Liver (tissue), 9 donors: ENCODE measurements around the gene DISC1. TPM values are rescaled to one million over a fixed set of nuclear protein-coding genes. Genes with fewer than 3 reads are reported as not detected.

Source experiments
- DNase-seq: peaks from one replicate; pipeline ENCODE4 v3.0.0-alpha.2; 2017; ENCODE audit warnings: low spot score
- H3K27ac ChIP-seq, 2 donors: one replicate each; pipeline ENCODE4 v1.7.0; 2013; ENCODE audit warnings: inconsistent platforms in 2 of 2, low read length in 2 of 2, control low read depth in 1 of 2, low read depth in 1 of 2, mild to moderate bottlenecking in 1 of 2
- H3K27me3 ChIP-seq, 4 donors: one replicate each; pipeline versions ENCODE4 v1.6.1 to v1.7.0; 2013; ENCODE audit warnings: low read length in 3 of 4, inconsistent platforms in 1 of 4, mild to moderate bottlenecking in 1 of 4, moderate library complexity in 1 of 4; ENCODE audit not compliant: control insufficient read depth in 4 of 4, insufficient read depth in 4 of 4
- H3K36me3 ChIP-seq, 4 donors: one replicate each; pipeline versions ENCODE4 v1.6.1 to v1.7.0; 2013; ENCODE audit warnings: low read length in 3 of 4, mild to moderate bottlenecking in 3 of 4, low read depth in 1 of 4, moderate library complexity in 1 of 4; ENCODE audit not compliant: control insufficient read depth in 4 of 4, insufficient read depth in 3 of 4
- H3K4me1 ChIP-seq, 4 donors: one replicate each; pipeline versions ENCODE4 v1.6.1 to v1.7.0; 2013; ENCODE audit warnings: low read length in 3 of 4, mild to moderate bottlenecking in 3 of 4, moderate library complexity in 1 of 4; ENCODE audit not compliant: control insufficient read depth in 4 of 4, insufficient read depth in 4 of 4
- H3K4me3 ChIP-seq, 3 donors: one replicate each; pipeline versions ENCODE4 v1.6.1 to v1.7.0; 2013; ENCODE audit warnings: low read length in 3 of 3, control low read depth in 1 of 3, low read depth in 1 of 3, mild to moderate bottlenecking in 1 of 3
- H3K9ac ChIP-seq, 2 donors: one replicate each; pipeline ENCODE4 v1.7.0; 2013; ENCODE audit warnings: low read length in 2 of 2, mild to moderate bottlenecking in 2 of 2, moderate library complexity in 2 of 2, control low read depth in 1 of 2, low read depth in 1 of 2
- H3K9me3 ChIP-seq, 4 donors: one replicate each; pipeline versions ENCODE4 v1.6.1 to v1.7.0; 2013; ENCODE audit warnings: low read length in 3 of 4; ENCODE audit not compliant: control insufficient read depth in 4 of 4
- ATF3 ChIP-seq: IDR thresholded peaks from 2 replicates; pipeline ENCODE4 v1.6.1; 2016; ENCODE audit warnings: antibody characterized with exemption
- CTCF ChIP-seq: fragments of 150-350 bp; IDR thresholded peaks from 2 replicates; pipeline ENCODE4 v1.5.1; 2017; ENCODE audit warnings: improper control_type of control experiment, low read depth, low read length; ENCODE audit not compliant: missing input control
- EGR1 ChIP-seq, 2 donors: IDR thresholded peaks; 2 replicates each; pipeline ENCODE4 v1.6.1; 2016 to 2018; ENCODE audit warnings: antibody characterized with exemption in 2 of 2, low read depth in 2 of 2
- FOXA1 ChIP-seq: IDR thresholded peaks from 2 replicates; pipeline ENCODE4 v1.6.1; 2016; ENCODE audit warnings: antibody characterized with exemption
- FOXA2 ChIP-seq: IDR thresholded peaks from 2 replicates; pipeline ENCODE4 v1.6.1; 2016; ENCODE audit warnings: antibody characterized with exemption
- GABPA ChIP-seq, 2 donors: IDR thresholded peaks in 1 of 2; conservative IDR thresholded peaks in 1 of 2; 2 replicates each; pipeline ENCODE4 v1.6.1; 2016; ENCODE audit warnings: antibody characterized with exemption in 2 of 2, mild to moderate bottlenecking in 1 of 2, moderate library complexity in 1 of 2
- HNF4A ChIP-seq, 2 donors: conservative IDR thresholded peaks; 2 replicates each; pipeline ENCODE4 v1.6.1; 2016; ENCODE audit warnings: antibody characterized with exemption in 2 of 2, mild to moderate bottlenecking in 2 of 2
- HNF4G ChIP-seq: IDR thresholded peaks from 2 replicates; pipeline ENCODE4 v1.6.1; 2016; ENCODE audit warnings: antibody characterized with exemption
- NR2F2 ChIP-seq: IDR thresholded peaks from 2 replicates; pipeline ENCODE4 v1.6.1; 2016; ENCODE audit warnings: antibody characterized with exemption
- RAD21 ChIP-seq, 2 donors: IDR thresholded peaks; 2 replicates each; pipeline ENCODE4 v1.6.1; 2016; ENCODE audit warnings: antibody characterized with exemption in 2 of 2, mild to moderate bottlenecking in 2 of 2
- RXRA ChIP-seq, 2 donors: IDR thresholded peaks; 2 replicates each; pipeline ENCODE4 v1.6.1; 2017 to 2018; ENCODE audit warnings: antibody characterized with exemption in 2 of 2, mild to moderate bottlenecking in 1 of 2
- SP1 ChIP-seq: IDR thresholded peaks from 2 replicates; pipeline ENCODE4 v1.6.1; 2018; ENCODE audit warnings: antibody characterized with exemption, mild to moderate bottlenecking
- TAF1 ChIP-seq: conservative IDR thresholded peaks from 2 replicates; pipeline ENCODE4 v1.6.1; 2016; ENCODE audit warnings: antibody characterized with exemption, mild to moderate bottlenecking
- WGBS: extraction: QIAGEN DNeasy Blood & Tissue Kit; methylation state at CpG from one replicate; pipeline ENCODE4 v1.1.7; 2013; 5-methylcytosine and 5-hydroxymethylcytosine counted together
- polyA plus RNA-seq, 2 donors: library from polyadenylated mRNA; stranded (reverse) in 1 of 2; unstranded in 1 of 2; fragments of 200-250 nt in 1 of 2; fragments of >200 nt in 1 of 2; fragmentation: Nextera tagmentation in 1 of 2; extraction: Ambion mirVana in 1 of 2; gene quantifications; one replicate each; pipeline versions ENCODE4 v1.2.1 to v1.2.3, GENCODE V29; 2013 to 2015
- total RNA-seq, 2 donors: library from RNA; depleted of rRNA; stranded (reverse); fragments of >200 nt; gene quantifications; one replicate each; pipeline ENCODE4 v1.2.3, GENCODE V29; 2014
- donor health status: healthy.
- donor health status: healthy.
- donor health status: healthy.
- donor health status: healthy.
- donor health status: healthy.

The DISC1 gene
- total and polyA plus RNA-seq, 4 donors, result 0.45 to 6.3 (median 2.3) TPM

DNA sequence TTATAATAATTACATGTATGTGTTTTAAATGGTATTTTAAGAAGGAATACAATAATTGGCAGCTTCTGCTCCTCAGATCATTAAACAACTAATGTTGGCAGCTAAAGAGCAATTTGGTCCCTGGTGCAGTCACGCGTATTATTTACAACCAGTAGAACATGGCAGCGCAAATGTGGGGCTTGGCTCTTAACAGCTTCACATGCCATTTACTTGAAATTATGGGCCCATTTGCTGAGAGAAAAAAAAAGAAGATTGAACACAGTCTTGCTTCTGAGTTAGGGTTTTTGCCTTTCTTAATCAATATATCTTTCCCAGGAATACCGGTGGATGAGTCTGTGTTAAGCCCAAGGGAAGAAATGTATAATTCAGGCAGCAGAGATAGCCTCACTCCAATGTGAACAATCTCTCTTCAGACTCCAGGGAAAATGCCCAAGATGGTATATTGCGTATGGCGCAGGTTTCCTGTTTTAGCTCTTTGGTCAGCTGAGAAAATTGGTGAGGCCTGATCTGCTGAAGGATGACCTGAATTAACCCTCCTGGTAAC is 174.5 kb downstream of the DISC1 start:
- no peak for TF ChIP-seq GABPA (IDR thresholded peaks at IDR 0.05 in 1 of 2, conservative IDR thresholded peaks at IDR 0.05 in 1 of 2)
- TF ChIP-seq FOXA2, result no peak
- TF ChIP-seq TAF1, result no peak
- no peak for TF ChIP-seq SP1
- TF ChIP-seq HNF4A (conservative IDR thresholded peaks at IDR 0.05), result no peak
- no peak for TF ChIP-seq EGR1 (IDR thresholded peaks at IDR 0.05; ENCODE audit: low read depth in 2 of 2)
- TF ChIP-seq HNF4G, result no peak
- no peak for TF ChIP-seq ATF3
- H3K36me3 ChIP-seq, result no peaks in the 10 kb centered on the region
- DNase-seq, result no peak
- H3K27ac ChIP-seq, result no peak overlapping the region
- H3K9me3 ChIP-seq, result no peaks in the 10 kb centered on the region
- H3K27me3 ChIP-seq, result no peaks in the 10 kb centered on the region
- H3K4me1 ChIP-seq, result no peaks in the 10 kb centered on the region
- H3K4me3 ChIP-seq, result no peak overlapping the region
- H3K9ac ChIP-seq, result no peak overlapping the region
- 96% methylated on average over 6 of the region's 6 CpGs for whole genome bisulfite sequencing

GRCh38 chr1:231803353-231803752 is 176.8 kb downstream of the DISC1 start:
- no peaks in the 10 kb centered on the region for H3K9me3 ChIP-seq
- no peak overlapping the region for H3K4me3 ChIP-seq
- H3K9ac ChIP-seq, result no peak overlapping the region
- H3K27ac ChIP-seq, result no peak overlapping the region
- H3K27me3 ChIP-seq, result no peaks in the 10 kb centered on the region
- no peaks in the 10 kb centered on the region for H3K36me3 ChIP-seq
- H3K4me1 ChIP-seq, result no peaks in the 10 kb centered on the region
- 65% methylated on average over 8 of the region's 8 CpGs for WGBS
- no peak for DNase-seq
- TF ChIP-seq HNF4G (no peak), NR2F2 (no peak), SP1 (no peak), HNF4A (conservative IDR thresholded peaks at IDR 0.05) (no peak)

- peak; percentile 56 for DNase-seq
- 70% methylated on average over 21 of the region's 21 CpGs for WGBS
- Histone ChIP-seq H3K4me1 (no peaks in the 10 kb centered on the region), H3K27me3 (no peaks in the 10 kb centered on the region), H3K4me3 (no peak overlapping the region), H3K27ac (no peak overlapping the region), H3K9me3 (no peaks in the 10 kb centered on the region), H3K36me3 (no peaks in the 10 kb centered on the region), H3K9ac (no peak overlapping the region)
- TF ChIP-seq HNF4A (conservative IDR thresholded peaks at IDR 0.05) (no peak), RXRA (IDR thresholded peaks at IDR 0.05) (no peak), RAD21 (IDR thresholded peaks at IDR 0.05) (peak; percentile 67 to 77), FOXA1 (no peak), CTCF (peak; percentile 46)
Observed at GRCh38 chr1:231806623-231807495, 180.3 kb downstream of the DISC1 start.
